ENCODE measurements around the gene NUP153. TPM values are rescaled to one million over a fixed set of nuclear protein-coding genes. Genes with fewer than 3 reads are reported as not detected.

NUP153 gene
- total and polyA plus RNA-seq, 2 of the 8 experiments (the other 6 are each of a cell fraction or from before 2014, with no cell fraction given): 47.0 to 84.8 TPM

GRCh38 chr6:17599877-17600526 lies 106.7 kb downstream of the NUP153 start, which contains the start of gene FAM8A1 (continued):
- TF ChIP-seq CTCF (IDR thresholded peaks at IDR 0.05; ENCODE audit: control extremely low read depth in 1 of 3, insufficient read depth in 1 of 3, low read depth in 1 of 3, low read length in 3 of 3) (peak; percentile 28 to 57 (median 51)), SP2 (IDR thresholded peaks at IDR 0.05; ENCODE audit: low read length) (no peak), EGR1 (IDR thresholded peaks at IDR 0.05; ENCODE audit: borderline replicate concordance, low read depth, low read length) (no peak), BCL11A (IDR thresholded peaks at IDR 0.05; ENCODE audit: low read depth in 2 of 2, low read length in 2 of 2) (no peak), CHD2 (IDR thresholded peaks at IDR 0.05; ENCODE audit: low read length) (no peak), JUND (IDR thresholded peaks at IDR 0.05; ENCODE audit: low read length) (0 out of 2 replicates have a peak, but pooled peaks have one; percentile 25), TBP (IDR thresholded peaks at IDR 0.05; ENCODE audit: low read depth, low read length) (0 out of 2 replicates have a peak, but pooled peaks have one; percentile 43), GTF2F1 (IDR thresholded peaks at IDR 0.05; ENCODE audit: borderline replicate concordance, low read depth, low read length) (no peak), GABPA (IDR thresholded peaks at IDR 0.05; ENCODE audit: borderline replicate concordance, insufficient read depth, low read length) (peak; percentile 94), CEBPB (IDR thresholded peaks at IDR 0.05; ENCODE audit: low read depth, low read length) (no peak), NRF1 (IDR thresholded peaks at IDR 0.05; ENCODE audit: low read depth, low read length) (no peak)
